T-helper 2 cell treated with Interferon-gamma antibody and Interleukin-4, amounts not matched to agents 5 μg/mL and 100 μg/mL, for 36 hours (primary cell): ENCODE results near the gene USP35.

Source experiments
- DNase-seq: peaks from one replicate; pipeline ENCODE4 v3.0.0; 2021; ENCODE audit warnings: low spot score
- H3K27ac Mint-ChIP-seq: one replicate; pipeline ENCODE4 v1.8.0; 2021; ENCODE audit warnings: mild to moderate bottlenecking, mixed read lengths
- H3K27me3 Mint-ChIP-seq: one replicate; pipeline ENCODE4 v1.8.0; 2021; ENCODE audit warnings: low read depth, mixed read lengths
- H3K36me3 Mint-ChIP-seq: one replicate; pipeline ENCODE4 v1.8.0; 2021; ENCODE audit warnings: low read depth, mixed read lengths
- H3K4me1 Mint-ChIP-seq: one replicate; pipeline ENCODE4 v1.8.0; 2021; ENCODE audit warnings: low read depth, mixed read lengths
- H3K4me3 Mint-ChIP-seq: one replicate; pipeline ENCODE4 v1.8.0; 2022; ENCODE audit warnings: mild to moderate bottlenecking, moderate library complexity, mixed read lengths
- H3K9me3 Mint-ChIP-seq: one replicate; pipeline ENCODE4 v1.8.0; 2021; ENCODE audit warnings: mixed read lengths

Gene USP35

GRCh38 chr11:78237293-78238046 is 48.8 kb downstream of the USP35 start:
- H3K27me3 Mint-ChIP-seq = no peaks in the 10 kb centered on the region
- peaks cover 83% of the 10 kb centered on the region for H3K36me3 Mint-ChIP-seq
- peaks cover 33% of the 10 kb centered on the region for H3K4me1 Mint-ChIP-seq
- peaks cover 40% of the 10 kb centered on the region for H3K9me3 Mint-ChIP-seq
- no peak for DNase-seq
- no peak overlapping the region for H3K4me3 Mint-ChIP-seq
- H3K27ac Mint-ChIP-seq = no peak overlapping the region

GRCh38 chr11:78239781-78240180 is 51.1 kb downstream of the USP35 start:
- peaks cover 45% of the 10 kb centered on the region for H3K4me1 Mint-ChIP-seq
- H3K9me3 Mint-ChIP-seq = peaks cover 42% of the 10 kb centered on the region
- no peak overlapping the region for H3K27ac Mint-ChIP-seq
- no peaks in the 10 kb centered on the region for H3K27me3 Mint-ChIP-seq
- H3K4me3 Mint-ChIP-seq = no peak overlapping the region
- no peak for DNase-seq
- peaks cover 85% of the 10 kb centered on the region for H3K36me3 Mint-ChIP-seq

- Mint-ChIP-seq H3K9me3 (peaks cover 42% of the 10 kb centered on the region), H3K27me3 (no peaks in the 10 kb centered on the region), H3K27ac (no peak overlapping the region), H3K36me3 (peaks cover 87% of the 10 kb centered on the region), H3K4me3 (no peak overlapping the region), H3K4me1 (peaks cover 45% of the 10 kb centered on the region)
- DNase-seq = no peak
These were observed 52.8 kb downstream of the USP35 start for GRCh38 chr11:78241475-78241874.

GRCh38 chr11:78244080-78244479 is 55.4 kb downstream of the USP35 start:
- H3K36me3 Mint-ChIP-seq = peaks cover 85% of the 10 kb centered on the region

GRCh38 chr11:78244546-78245255 is 56.0 kb downstream of the USP35 start:
- H3K27ac Mint-ChIP-seq = peak overlapping the region; percentile 17
- no peaks in the 10 kb centered on the region for H3K27me3 Mint-ChIP-seq
- peaks cover 32% of the 10 kb centered on the region for H3K4me1 Mint-ChIP-seq
- DNase-seq = no peak
- H3K36me3 Mint-ChIP-seq = peaks cover 84% of the 10 kb centered on the region
- H3K9me3 Mint-ChIP-seq = peaks cover 20% of the 10 kb centered on the region
- peak overlapping the region; percentile 45 for H3K4me3 Mint-ChIP-seq

More at GRCh38 chr11:78244080-78244479, 55.4 kb downstream of the USP35 start:
- Mint-ChIP-seq H3K9me3 (peaks cover 24% of the 10 kb centered on the region), H3K4me3 (peak overlapping the region; percentile 45), H3K4me1 (peaks cover 33% of the 10 kb centered on the region), H3K27me3 (no peaks in the 10 kb centered on the region), H3K27ac (no peak overlapping the region)
- DNase-seq = no peak

GRCh38 chr11:78248191-78248590 is 59.5 kb downstream of the USP35 start:
- DNase-seq = no peak
- Mint-ChIP-seq H3K4me1 (peaks cover 43% of the 10 kb centered on the region), H3K36me3 (peaks cover 72% of the 10 kb centered on the region), H3K9me3 (no peaks in the 10 kb centered on the region), H3K27me3 (no peaks in the 10 kb centered on the region), H3K4me3 (no peak overlapping the region), H3K27ac (no peak overlapping the region)

DNA sequence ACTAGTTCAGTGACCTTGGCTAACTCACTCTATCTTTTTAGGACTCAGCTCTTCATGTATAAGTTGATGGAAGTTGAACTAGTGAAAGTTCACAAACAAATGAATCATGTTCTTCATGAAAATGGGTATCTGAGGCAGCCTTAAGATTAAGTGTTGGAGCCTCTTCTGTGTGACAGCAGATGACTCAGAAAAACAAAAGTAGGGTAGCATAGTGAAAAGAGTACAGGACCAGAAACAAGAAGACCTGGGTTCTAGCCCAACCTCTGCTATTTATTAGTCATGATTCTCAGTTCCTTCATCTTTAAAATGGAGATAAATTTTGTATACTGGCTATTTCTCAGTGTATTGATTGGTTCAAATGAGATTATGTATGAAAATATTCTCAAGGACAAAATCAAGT is 60.2 kb downstream of the USP35 start:
- H3K36me3 Mint-ChIP-seq = peaks cover 72% of the 10 kb centered on the region
- H3K4me1 Mint-ChIP-seq = peaks cover 45% of the 10 kb centered on the region
- no peaks in the 10 kb centered on the region for H3K9me3 Mint-ChIP-seq
- H3K27me3 Mint-ChIP-seq = no peaks in the 10 kb centered on the region
- no peak overlapping the region for H3K4me3 Mint-ChIP-seq
- DNase-seq = no peak
- H3K27ac Mint-ChIP-seq = no peak overlapping the region

- Mint-ChIP-seq H3K9me3 (no peaks in the 10 kb centered on the region), H3K27ac (peak overlapping the region; percentile 15), H3K4me3 (no peak overlapping the region), H3K27me3 (no peaks in the 10 kb centered on the region), H3K36me3 (peaks cover 72% of the 10 kb centered on the region), H3K4me1 (peaks cover 33% of the 10 kb centered on the region)
- DNase-seq = no peak
These were observed 61.4 kb downstream of the USP35 start for GRCh38 chr11:78250099-78250498.

DNA sequence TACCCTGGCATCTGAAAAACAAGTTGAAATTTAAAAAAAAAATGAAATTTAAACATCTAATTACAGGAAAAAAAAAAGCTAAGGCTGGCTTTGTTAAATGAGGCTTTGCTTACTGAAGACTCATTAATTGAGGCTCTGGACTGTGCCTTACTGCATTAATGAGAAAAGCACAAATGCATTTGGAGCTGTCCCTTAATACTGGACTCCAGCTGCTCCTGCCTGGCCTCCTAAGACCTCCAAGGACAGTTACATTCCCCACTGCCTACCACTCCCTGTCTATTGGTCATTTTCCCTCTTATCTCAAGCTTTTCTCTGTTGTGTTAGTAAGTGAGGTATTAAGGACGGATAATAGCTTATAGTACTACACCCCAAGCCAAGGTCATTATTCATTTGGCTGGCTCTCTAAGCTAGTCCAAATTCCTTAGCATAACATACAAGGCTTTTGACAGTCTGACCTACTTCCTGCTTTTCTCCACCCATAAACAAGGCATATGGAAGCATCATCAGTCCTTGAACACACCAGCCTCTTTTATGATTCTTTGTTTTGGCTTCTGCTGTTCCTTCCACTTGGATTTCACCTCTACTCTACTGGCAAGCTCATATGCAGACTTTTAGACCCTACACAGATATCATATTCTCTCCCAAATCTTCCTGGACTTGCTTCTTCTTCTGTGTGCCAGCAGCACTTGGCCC is 62.5 kb downstream of the USP35 start:
- no peak for DNase-seq
- no peaks in the 10 kb centered on the region for H3K27me3 Mint-ChIP-seq
- H3K36me3 Mint-ChIP-seq = peaks cover 71% of the 10 kb centered on the region
- peaks cover 31% of the 10 kb centered on the region for H3K4me1 Mint-ChIP-seq
- no peaks in the 10 kb centered on the region for H3K9me3 Mint-ChIP-seq
- no peak overlapping the region for H3K27ac Mint-ChIP-seq
- H3K4me3 Mint-ChIP-seq = no peak overlapping the region

DNA sequence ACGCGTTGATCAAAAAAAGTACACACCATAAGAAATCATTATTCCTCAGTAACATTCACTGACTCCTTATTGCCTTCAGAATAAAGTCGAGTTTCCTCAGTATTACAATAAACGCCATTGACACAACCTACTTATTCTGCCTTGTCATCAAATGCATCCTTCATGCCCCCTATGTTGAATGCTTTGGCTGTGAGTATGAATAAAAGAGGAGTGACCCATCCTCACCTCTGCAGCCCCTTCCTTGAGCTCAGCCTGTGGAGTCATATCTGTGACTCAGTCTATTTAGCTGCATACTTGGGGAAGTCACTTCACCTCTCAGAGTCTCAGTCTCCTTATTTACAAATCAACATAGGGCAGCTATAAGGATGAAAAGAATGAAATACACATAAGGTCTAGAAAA is 65.1 kb downstream of the USP35 start:
- H3K4me3 Mint-ChIP-seq = no peak overlapping the region
- no peak overlapping the region for H3K27ac Mint-ChIP-seq
- no peak for DNase-seq
- no peaks in the 10 kb centered on the region for H3K27me3 Mint-ChIP-seq
- H3K36me3 Mint-ChIP-seq = peaks cover 60% of the 10 kb centered on the region
- H3K9me3 Mint-ChIP-seq = no peaks in the 10 kb centered on the region
- H3K4me1 Mint-ChIP-seq = peaks cover 41% of the 10 kb centered on the region

DNA sequence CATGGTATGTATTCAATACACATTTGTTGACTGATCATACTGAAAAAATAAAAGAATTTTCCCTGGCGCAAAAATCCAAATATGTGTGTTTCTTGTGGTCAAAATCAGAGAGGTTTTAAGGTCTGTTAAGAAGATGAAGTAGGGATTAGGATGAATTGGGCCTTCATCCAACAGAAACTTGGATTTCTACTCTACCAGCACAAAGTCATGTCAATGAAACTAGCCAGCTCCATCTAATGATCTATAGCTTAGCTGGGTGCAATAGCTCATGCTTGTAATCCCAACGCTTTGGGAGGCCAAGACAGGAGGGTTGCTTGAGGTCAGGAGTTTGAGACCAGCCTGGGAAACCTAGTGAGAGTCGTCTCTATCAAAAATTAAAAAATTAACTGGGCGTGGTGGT is 65.5 kb downstream of the USP35 start:
- Mint-ChIP-seq H3K36me3 (peaks cover 62% of the 10 kb centered on the region), H3K4me1 (peaks cover 43% of the 10 kb centered on the region), H3K27me3 (no peaks in the 10 kb centered on the region), H3K4me3 (no peak overlapping the region), H3K9me3 (no peaks in the 10 kb centered on the region), H3K27ac (no peak overlapping the region)
- no peak for DNase-seq

GRCh38 chr11:78255919-78256318 is 67.2 kb downstream of the USP35 start:
- Mint-ChIP-seq H3K27me3 (no peaks in the 10 kb centered on the region), H3K27ac (no peak overlapping the region)

GRCh38 chr11:78256962-78257361 is 68.2 kb downstream of the USP35 start:
- H3K36me3 Mint-ChIP-seq = peaks cover 59% of the 10 kb centered on the region

More at GRCh38 chr11:78255919-78256318, 67.2 kb downstream of the USP35 start:
- DNase-seq = no peak
- no peak overlapping the region for H3K4me3 Mint-ChIP-seq
- peaks cover 59% of the 10 kb centered on the region for H3K36me3 Mint-ChIP-seq
- H3K9me3 Mint-ChIP-seq = no peaks in the 10 kb centered on the region
- peaks cover 38% of the 10 kb centered on the region for H3K4me1 Mint-ChIP-seq

GRCh38 chr11:78257654-78258053 is 68.9 kb downstream of the USP35 start:
- Mint-ChIP-seq H3K36me3 (peaks cover 56% of the 10 kb centered on the region), H3K27me3 (no peaks in the 10 kb centered on the region), H3K9me3 (no peaks in the 10 kb centered on the region)

More at GRCh38 chr11:78256962-78257361, 68.2 kb downstream of the USP35 start:
- Mint-ChIP-seq H3K9me3 (no peaks in the 10 kb centered on the region), H3K4me1 (peaks cover 40% of the 10 kb centered on the region), H3K4me3 (no peak overlapping the region), H3K27ac (no peak overlapping the region), H3K27me3 (no peaks in the 10 kb centered on the region)
- no peak for DNase-seq

More at GRCh38 chr11:78257654-78258053, 68.9 kb downstream of the USP35 start:
- no peak for DNase-seq
- no peak overlapping the region for H3K4me3 Mint-ChIP-seq
- H3K4me1 Mint-ChIP-seq = peaks cover 41% of the 10 kb centered on the region
- H3K27ac Mint-ChIP-seq = no peak overlapping the region
